ENCODE results near the gene WFS1.

Gene WFS1

DNA sequence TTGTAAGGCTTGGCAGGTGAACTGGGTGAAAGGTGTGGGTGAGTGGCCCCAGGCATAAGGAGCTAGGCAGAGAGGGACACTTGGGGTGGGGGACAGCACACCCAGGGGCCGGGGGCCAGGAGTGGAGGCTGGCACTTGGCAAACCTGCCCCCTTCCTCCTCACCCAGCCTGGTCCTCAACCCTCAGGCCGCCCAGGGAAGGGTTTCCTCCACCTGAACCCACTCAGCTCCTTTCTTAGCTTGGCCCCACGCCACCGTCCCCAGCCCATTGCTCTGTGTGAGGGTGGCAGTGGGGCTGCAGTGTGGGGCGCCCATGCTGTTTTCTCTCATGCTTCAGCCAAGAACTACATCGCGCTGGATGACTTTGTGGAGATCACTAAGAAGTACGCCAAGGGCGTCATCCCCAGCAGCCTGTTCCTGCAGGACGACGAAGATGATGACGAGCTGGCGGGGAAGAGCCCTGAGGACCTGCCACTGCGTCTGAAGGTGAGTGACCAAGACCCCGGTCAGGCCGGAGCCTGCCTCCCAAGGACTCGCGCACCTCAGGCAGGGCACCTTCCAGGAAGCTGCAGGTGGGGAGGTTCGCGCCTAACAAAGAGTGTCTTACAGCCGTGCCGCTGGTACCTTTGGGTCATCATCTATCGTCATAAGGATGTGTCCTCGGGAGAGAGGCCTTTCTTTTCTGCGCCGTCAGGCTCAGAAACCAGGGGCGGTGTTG is 25.2 kb downstream of the WFS1 start:
- Histone ChIP-seq H3K27ac (no peak overlapping the region), H3K4me3 (no peak overlapping the region)

DNA sequence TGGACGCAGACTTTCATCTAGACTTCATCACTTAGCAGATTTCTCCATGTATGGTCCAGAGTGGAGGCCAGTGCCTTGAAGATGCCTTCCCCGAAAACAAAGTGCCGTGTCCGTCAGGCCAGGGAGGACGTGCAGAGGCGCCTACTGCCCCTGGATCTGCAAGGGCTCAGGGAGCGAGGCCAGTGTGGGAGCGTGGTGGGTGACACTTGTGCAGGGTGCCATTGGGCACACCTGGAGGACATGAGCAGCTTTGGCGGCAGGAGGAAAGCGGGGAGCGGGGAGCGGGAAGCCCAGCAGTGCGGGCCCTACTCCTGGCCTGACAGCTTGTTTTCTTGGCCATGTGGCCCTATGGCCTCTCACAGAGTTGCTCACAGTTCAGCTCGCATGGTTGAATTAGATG is 25.8 kb downstream of the WFS1 start:
- Histone ChIP-seq H3K27ac (no peak overlapping the region), H3K4me3 (no peak overlapping the region)

DNA sequence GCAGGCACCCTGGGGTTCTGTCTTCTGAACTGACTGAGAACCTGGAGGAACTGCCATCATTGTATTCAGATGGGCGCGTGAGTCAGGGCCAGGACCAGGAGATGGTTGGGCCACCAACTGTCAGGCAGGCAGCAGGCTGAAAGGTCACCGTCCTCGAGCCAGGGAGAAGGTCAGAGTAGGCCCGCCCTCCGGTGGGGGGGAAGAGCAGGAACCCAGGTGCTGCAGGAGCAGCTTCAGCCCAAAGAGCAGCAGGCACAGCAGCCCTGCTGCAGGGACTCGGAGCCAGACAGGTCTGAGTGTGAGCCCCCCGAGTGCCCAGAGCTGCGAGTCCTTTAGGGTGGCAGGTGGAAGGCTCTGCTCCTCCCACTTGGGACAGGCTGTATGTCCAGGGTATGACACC is 26.4 kb downstream of the WFS1 start:
- Histone ChIP-seq H3K4me3 (no peak overlapping the region), H3K27ac (no peak overlapping the region)

DNA sequence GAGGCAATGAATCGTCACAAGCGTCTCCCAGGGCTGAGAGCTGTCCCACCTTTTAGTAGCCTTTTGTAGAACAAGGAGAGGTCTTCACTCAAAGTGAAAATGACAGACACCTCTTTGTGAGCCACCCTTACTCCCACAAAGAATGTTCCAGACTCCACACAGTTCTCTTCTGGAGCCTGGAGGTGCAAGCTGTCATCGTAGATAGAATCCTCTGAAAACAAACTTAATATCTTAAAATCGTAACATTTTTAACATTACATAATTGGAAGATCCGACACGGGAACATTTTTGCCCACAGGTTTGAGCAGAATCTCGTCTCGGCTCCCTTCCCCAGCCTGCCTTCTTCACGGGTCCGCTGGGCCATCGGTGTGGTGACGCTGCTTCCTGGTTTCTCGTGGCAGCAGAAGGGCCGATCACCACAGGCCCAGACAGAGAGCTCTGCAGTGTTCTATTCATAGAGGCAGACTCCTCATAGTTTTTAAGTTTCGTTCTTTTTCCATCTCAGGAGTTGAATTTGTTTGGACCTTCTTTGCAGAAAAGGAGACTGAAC is 27.7 kb downstream of the WFS1 start:
- Histone ChIP-seq H3K4me3 (no peak overlapping the region), H3K27ac (no peak overlapping the region)

DNA sequence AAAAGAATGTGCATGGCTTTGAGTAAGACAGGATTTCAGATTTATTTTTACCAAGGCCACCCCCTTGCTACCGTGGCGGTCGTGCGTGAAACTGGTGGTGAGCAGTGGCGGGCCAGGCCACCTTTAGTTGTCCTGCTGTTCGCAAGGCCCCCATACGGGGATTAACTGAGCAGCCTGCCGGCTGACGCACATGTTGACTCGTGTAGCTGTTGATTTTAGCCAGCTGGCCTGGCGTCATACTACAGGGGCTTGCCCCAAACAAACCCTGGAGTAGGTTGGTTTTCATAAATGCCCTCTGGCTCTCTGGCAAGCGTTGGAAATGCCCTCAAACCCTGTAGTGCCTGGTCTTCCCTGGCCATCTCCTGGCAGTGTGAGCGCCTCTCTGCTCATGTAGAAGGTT is 28.4 kb downstream of the WFS1 start:
- Histone ChIP-seq H3K4me3 (no peak overlapping the region), H3K27ac (no peak overlapping the region)

DNA sequence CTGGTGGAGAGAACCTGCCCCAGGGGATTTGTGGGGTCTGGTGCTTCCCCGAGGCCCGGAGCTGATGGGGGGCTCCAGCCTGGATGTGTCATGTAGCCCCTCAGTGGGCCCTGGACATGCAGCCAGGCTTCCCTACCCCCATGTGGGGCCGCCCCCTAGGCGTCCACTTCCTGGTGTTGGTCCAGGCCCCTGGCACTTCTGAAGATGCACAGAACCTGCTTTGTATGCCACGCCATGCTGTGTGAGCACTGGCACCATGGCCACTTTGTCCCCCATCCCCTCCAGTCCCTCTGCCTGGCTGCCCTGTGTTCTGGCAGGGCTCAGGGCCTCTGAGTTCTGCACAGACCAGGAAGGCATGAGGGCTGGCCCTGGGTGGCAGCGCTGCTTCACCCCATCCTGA is 29.2 kb downstream of the WFS1 start:
- Histone ChIP-seq H3K27ac (no peak overlapping the region), H3K4me3 (no peak overlapping the region)

DNA sequence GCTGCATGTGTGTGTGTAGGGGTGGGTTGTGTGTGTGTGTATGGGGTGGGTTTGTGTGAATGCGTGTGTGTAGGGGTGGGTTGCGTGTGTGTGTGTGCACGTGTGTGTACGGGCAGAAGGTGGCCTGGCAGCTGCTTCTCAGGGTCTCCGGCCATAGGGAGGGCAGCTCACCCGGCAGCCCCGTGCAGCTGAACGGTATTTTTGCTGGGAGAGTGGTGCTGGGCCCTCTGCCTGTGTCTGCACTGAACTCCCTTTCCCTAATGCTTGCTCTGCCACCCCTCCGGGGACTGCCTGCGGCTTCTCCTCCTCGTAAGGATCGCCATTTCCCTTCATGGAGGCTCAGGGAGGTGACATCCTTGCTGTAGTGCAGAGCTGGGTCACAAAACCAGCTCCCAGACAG is 30.2 kb downstream of the WFS1 start:
- Histone ChIP-seq H3K4me3 (no peak overlapping the region), H3K27ac (no peak overlapping the region)

DNA sequence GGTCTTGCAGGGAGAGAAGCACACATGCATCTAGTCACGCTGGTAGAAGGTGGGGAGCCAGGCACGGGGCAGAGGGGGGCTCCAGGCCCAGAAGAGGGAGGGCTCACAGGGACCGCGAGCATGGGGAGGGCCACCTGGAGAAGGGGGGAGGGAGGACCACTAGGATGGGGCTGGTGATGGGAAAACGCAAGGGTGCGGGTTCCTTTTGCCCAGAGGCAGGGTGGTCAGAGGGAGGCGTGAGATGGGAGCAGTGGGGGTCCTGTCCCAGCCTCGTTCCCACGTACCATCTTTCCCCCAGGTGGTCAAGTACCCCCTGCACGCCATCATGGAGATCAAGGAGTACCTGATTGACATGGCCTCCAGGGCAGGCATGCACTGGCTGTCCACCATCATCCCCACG is 30.7 kb downstream of the WFS1 start:
- Histone ChIP-seq H3K27ac (no peak overlapping the region), H3K4me3 (no peak overlapping the region)

DNA sequence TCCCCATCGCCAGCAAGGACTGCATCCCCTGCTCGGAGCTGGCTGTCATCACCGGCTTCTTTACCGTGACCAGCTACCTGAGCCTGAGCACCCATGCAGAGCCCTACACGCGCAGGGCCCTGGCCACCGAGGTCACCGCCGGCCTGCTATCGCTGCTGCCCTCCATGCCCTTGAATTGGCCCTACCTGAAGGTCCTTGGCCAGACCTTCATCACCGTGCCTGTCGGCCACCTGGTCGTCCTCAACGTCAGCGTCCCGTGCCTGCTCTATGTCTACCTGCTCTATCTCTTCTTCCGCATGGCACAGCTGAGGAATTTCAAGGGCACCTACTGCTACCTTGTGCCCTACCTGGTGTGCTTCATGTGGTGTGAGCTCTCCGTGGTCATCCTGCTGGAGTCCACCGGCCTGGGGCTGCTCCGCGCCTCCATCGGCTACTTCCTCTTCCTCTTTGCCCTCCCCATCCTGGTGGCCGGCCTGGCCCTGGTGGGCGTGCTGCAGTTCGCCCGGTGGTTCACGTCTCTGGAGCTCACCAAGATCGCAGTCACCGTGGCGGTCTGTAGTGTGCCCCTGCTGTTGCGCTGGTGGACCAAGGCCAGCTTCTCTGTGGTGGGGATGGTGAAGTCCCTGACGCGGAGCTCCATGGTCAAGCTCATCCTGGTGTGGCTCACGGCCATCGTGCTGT is 31.5 kb downstream of the WFS1 start:
- Histone ChIP-seq H3K27ac (no peak overlapping the region), H3K4me3 (no peak overlapping the region)

DNA sequence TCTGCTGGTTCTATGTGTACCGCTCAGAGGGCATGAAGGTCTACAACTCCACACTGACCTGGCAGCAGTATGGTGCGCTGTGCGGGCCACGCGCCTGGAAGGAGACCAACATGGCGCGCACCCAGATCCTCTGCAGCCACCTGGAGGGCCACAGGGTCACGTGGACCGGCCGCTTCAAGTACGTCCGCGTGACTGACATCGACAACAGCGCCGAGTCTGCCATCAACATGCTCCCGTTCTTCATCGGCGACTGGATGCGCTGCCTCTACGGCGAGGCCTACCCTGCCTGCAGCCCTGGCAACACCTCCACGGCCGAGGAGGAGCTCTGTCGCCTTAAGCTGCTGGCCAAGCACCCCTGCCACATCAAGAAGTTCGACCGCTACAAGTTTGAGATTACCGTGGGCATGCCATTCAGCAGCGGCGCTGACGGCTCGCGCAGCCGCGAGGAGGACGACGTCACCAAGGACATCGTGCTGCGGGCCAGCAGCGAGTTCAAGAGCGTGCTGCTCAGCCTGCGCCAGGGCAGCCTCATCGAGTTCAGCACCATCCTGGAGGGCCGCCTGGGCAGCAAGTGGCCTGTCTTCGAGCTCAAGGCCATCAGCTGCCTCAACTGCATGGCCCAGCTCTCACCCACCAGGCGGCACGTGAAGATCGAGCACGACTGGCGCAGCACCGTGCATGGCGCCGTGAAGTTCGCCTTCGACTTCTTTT is 32.2 kb downstream of the WFS1 start:
- Histone ChIP-seq H3K27ac (no peak overlapping the region), H3K4me3 (no peak overlapping the region)

DNA sequence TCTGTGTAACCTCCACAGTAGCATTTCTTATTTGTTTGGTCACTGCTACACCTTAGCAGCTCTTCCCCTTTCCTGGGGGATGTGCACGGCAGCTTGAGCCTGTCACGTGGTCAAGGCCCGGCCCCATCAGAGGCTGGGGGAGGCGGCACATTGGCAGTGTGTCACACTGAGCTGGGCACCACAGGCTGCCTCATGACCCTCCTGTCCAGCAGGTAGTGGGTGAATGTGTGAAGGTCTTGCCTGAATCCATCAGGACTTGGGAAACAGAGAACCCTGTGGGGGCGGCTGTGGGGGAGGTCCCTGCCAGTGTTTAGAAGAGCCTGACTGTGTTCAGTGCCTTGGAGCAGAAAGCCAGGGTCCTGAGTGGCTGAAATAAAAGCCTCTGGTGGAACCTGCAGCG is 33.2 kb downstream of the WFS1 start:
- no peak overlapping the region for H3K4me3 ChIP-seq
- H3K27ac ChIP-seq: no peak overlapping the region

DNA sequence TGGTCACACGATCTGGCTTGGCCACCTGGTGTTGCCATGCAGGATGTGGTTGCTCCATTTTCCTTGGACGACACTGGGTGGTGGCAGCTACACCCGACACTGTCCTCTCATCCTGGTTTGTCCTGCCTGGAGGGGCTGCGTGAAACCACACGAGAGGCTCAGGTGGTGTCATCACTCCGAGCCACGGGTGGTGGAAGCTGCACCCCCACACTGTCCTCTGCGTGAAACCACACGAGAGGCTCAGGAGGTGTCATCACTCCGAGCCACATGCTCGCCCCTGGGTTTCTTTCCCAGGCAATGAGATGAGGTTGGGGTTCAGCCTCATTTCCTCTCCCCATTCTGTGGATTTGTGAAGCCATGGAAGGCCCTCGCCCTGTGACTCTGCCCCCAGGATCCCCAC is 34.3 kb downstream of the WFS1 start:
- no peak overlapping the region for H3K4me3 ChIP-seq
- no peak overlapping the region for H3K27ac ChIP-seq

DNA sequence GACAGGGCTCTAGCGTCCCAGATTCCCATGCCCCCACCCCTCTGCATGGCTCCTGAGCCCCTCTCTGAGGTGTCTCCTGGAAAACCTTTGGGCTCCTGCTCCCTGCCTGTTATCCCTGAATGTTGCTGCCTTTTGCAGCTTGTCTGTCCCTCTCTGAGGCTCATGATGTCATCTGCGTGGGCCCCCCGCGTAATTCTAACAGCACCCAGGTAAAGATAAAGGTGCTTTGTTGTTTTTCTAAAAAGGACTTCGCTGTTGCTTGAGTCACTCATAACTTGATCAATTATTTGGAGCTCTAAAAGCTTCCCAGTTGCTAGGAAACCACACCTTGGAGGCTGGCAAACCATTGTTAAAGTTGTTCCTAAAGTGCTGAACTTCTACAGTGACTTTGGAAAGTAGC is 36.6 kb downstream of the WFS1 start:
- H3K4me3 ChIP-seq: no peak overlapping the region
- no peak overlapping the region for H3K27ac ChIP-seq

DNA sequence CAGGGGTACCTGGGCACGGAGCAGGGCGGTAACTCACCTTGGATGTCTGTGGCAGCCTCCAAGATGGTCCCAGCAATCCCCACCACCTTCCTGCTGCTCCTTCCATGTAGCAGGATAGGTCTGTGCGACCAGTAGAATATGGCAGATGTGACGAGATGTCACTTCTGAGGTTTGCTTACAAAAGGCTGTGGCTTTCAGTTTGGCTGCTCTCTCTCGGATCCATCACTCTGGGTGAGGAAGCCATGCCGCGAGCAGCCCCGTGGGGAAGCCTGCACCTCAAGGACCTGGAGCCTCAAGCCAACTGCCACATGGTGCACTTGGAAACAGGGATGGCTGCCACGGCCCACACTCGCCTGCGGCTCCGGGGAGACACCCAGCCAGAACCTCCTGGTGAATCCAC is 37.6 kb downstream of the WFS1 start:
- Histone ChIP-seq H3K4me3 (no peak overlapping the region), H3K27ac (no peak overlapping the region)

DNA sequence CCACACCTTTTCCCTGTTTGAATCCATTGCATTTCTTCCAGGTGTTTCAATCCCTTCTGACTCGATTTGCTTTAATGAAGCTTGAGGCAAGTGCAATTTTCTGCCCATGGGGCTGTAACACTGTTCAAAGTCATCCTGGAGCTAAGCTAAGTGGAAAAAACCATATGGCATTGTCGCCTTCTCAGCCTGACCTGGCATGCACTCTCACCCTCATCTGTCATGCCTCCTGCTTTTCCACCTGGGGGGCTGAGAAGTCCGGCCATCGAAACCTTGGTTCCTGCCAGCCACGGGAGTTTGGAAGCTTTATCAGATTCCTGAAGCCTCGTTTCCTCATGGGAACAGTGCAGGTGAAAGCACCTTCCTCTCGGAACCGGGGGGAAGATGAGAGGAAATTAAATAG is 38.2 kb downstream of the WFS1 start:
- Histone ChIP-seq H3K4me3 (no peak overlapping the region), H3K27ac (no peak overlapping the region)

DNA sequence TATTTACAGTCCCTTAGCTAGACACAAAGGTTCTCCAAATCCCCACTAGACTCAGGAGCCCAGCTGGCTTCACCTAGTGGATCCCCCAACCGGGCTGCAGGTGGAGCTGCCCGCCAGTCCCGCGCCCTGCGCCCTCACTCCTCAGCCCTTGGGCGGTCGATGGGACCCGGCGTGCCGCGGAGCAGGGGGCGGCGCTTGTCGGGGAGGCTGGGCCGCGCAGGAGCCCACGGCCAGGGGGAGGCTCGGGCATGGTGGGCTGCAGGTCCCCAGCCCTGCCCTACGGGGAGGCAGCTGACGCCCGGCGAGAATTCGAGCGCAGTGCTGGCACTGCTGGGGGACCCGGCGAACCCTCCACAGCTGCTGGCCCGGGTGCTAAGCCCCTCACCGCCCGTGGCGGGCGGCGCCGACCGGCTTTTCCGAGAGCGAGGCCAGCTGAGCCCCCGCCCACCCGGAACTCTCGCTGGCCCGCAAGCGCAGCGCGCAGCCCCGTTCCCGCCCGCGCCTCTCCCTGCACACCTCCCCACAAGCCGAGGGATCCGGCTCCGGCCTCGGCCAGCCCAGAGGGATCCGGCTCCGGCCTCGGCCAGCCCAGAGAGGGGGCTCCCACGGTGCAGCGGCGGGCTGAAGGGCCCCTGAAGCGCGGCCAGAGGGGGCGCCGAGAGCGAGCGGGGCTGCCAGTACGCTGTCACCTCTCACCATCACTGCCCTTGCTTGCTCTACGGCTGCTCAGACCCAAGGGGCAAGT is 39.4 kb downstream of the WFS1 start:
- Histone ChIP-seq H3K4me3 (peak overlapping the region; percentile 7 to 42 (median 27)), H3K27ac (no peak overlapping the region)

DNA sequence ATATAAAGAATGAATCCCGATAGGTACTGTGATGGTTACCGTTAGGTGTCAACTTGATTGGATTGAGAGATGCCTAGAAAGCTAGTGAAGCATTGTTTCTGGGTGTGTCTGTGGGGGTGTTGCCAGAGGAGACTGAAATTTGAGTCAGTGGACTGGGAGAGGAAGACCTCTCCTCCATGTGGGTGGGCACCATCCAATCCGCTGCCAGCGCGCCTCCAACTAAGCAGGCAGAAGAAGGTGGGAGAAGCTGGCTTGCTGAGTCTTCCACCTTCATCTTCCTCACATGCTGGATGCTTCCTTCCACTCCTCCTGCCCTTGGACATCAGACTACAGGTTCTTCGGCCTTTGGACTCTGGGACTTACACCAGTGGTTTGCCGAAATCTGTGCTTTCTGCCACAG is 40.1 kb downstream of the WFS1 start:
- H3K4me3 ChIP-seq: peak overlapping the region in 2 of 7 experiments; percentile 34 to 42

DNA sequence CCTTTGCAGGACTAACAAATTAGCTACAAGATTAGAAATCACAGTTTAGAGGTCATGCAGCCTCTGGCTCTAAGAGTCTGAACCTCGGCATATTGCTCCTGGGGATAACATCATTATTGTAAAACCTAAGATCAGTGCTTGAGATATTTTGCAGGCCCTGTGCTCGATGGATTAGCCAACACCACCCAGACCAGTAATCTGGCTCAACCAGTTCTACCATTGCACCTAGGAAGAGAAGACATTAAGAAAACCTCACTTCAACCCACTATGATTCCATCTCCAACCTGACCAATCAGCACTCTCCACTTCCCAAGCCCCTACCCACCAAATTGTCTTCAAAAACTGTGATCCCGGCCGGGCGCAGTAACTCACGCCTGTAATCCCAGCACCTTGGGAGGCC is 43.6 kb downstream of the WFS1 start:
- no peak overlapping the region for H3K4me3 ChIP-seq
- no peak overlapping the region for H3K27ac ChIP-seq

More for the DNA sequence above, 40.1 kb downstream of the WFS1 start:
- H3K27ac ChIP-seq: no peak overlapping the region

DNA sequence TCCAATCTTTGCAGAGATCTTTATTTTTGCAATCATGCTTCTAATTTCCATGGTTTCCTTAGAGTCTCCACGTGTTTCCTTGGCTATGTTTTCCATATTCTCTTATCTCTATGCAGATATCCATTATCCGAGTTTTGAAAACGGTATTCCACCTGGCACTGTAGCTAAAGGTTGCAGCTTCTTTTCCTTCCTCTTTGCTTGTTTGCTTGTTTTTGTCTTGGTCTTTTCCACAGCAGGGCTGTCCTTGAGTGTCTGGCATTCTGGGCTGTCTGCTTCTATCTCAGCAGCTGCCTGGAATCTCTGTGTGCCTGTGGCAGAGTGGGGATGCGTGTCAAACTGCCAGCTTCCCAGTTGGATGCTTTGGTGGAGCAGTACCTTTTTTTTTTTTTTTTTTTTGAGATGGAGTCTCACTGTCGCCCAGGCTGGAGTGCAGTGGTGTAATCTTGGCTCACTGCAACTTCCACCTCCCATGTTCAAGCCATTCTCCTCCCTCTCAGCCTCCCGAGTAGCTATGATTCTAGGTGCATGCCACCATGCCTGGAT is 46.9 kb downstream of the WFS1 start:
- Histone ChIP-seq H3K27ac (no peak overlapping the region), H3K4me3 (no peak overlapping the region)

DNA sequence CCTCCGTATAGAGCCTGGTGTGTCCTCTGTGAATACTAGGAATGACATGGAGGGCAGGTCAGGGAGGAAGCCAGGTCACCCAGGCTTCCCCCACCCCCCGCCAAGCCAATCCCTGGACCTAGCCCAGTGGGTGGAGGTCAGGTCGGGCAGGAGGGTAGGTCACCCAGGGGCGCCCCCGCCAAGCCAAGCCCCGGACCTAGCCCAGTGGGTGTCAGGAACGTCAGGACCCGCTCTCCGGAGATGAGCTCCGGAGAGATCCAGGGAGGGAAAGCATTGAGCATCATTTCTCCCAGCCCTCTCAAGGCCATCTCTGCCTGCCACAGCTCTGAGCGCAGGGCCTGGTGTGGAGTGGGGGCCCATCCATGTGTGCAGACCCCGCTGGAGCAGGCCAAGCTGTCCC is 48.6 kb downstream of the WFS1 start:
- H3K4me3 ChIP-seq: no peak overlapping the region
- no peak overlapping the region for H3K27ac ChIP-seq
